GM12892 (cell line): ENCODE measurements around the gene PROZ.

Experiments used
- DNase-seq: peaks from one replicate; pipeline ENCODE4 v3.0.0; 2011; ENCODE audit not compliant: insufficient read length
- FAIRE-seq: peaks from 2 replicates; lab custom pipeline; 2011; peaks lifted over from hg19 to GRCh38; lab: Jason Lieb, UNC
- POLR2A ChIP-seq: IDR thresholded peaks from 2 replicates; pipeline ENCODE4 v1.6.1; 2011; ENCODE audit warnings: low read depth, low read length, control low read depth
- POLR2AphosphoS5 ChIP-seq: IDR thresholded peaks from 2 replicates; pipeline ENCODE4 v1.6.1; 2011; ENCODE audit warnings: low read depth, low read length, control low read depth
- TAF1 ChIP-seq: IDR thresholded peaks from 2 replicates; pipeline ENCODE4 v1.6.1; 2011; ENCODE audit warnings: low read depth, mild to moderate bottlenecking, control low read depth, low read length, borderline replicate concordance

The PROZ gene

DNA sequence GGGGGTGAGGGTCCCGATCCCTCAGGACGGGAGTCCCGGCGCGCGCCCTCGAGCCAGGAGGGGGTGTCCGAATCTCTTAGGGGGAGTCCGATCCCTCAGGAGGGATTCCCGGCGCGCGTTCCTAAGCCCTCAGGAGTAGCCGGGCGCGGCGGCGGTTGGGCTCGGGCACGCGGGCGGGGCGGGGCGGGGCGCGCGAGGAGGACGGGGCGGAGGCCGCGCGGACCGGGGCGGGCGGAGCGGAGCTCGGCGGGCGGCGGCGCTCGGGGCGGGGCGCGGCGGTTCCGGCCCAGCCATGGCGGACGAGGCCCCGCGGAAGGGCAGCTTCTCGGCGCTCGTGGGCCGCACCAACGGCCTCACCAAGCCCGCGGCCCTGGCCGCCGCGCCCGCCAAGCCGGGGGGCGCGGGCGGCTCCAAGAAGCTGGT is 50.9 kb downstream of the PROZ start, which contains the start of gene CUL4A:
Gene CUL4A, plus strand, starts transcription at position 278 of the 423 bp plus-strand sequence. Its CDS starts 15 bp downstream, at position 293.
- peak; percentile 63 for FAIRE-seq
- DNase-seq: peak; percentile 53
- TF ChIP-seq POLR2A (no peak), POLR2AphosphoS5 (no peak), TAF1 (no peak)

DNA sequence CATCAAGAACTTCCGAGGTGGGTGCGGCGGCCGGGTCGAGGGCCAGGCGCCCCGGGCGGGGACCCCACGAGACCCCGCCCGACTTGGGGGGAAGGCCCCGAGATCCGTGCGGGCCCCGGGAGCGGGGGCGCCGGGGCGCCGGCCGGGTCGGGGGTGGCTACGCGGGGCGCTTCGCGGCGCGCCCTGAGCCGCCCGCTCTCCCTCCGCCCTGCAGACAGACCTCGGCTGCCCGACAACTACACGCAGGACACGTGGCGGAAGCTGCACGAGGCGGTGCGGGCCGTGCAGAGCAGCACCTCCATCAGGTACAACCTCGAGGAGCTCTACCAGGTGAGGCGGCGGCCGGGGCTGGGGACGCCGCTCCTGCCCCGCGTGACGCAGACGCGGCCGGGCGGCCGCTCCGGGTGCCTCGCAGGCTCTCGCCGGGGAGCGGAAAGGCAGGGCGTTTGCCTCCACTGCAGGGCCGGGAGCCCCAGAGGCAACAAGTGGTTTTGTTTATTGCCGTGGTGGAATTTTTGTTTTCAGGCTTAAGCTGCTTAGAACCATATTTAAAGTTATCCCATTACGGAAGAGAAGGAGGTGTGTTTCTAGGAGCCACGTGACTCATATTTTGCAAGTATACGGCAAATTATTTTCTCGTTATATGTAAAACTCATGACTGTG is 51.4 kb downstream of the PROZ start:
- 0 out of 2 replicates have a peak, but pooled peaks have one; percentile 43 for TF ChIP-seq POLR2AphosphoS5
- no peak for TF ChIP-seq TAF1
- TF ChIP-seq POLR2A: peak; percentile 53; the same call in 1 of the 2 replicates
- DNase-seq: peak; percentile 41
- peak; percentile 91 for FAIRE-seq

DNA sequence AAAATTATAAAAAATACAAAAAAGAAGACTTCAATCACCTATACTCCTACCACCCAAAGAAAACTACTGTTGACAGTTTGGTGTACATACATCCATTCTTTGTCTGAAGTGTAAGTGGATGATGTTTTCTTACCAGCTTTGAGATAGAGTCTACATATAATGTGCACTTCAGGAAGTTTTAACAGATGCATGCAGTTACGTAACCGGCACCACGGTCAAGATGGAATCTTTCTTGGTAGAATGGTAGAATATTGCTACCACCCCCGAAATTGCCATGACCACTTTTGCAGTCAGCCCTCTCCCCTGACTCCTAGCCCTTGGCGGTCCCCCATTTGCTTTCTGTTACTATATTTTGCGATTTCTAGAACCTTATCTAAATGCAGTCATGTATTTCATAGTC is 52.4 kb downstream of the PROZ start:
- TF ChIP-seq POLR2A: no peak
- TF ChIP-seq TAF1: no peak
- TF ChIP-seq POLR2AphosphoS5: no peak
- FAIRE-seq (no peak), DNase-seq (no peak)

DNA sequence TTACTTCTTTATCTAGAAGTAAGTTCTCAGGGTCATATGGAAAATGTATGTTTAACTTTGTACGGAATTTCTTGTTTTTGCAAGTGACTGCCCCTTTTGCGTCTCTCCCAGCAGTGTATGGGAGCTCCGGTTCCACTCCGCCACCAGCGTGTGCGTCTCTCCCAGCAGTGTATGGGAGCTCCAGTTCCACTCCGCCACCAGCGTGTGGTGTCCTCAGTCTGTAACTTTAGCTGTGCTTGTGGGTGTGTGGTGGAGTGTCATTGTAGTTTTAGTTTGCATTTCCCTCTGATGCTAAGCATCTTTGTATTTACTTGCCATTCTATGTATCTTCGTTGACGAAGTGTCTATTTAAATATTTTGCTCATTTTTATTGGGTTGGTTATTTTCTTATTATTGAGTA is 53.3 kb downstream of the PROZ start:
- TF ChIP-seq TAF1: no peak
- TF ChIP-seq POLR2AphosphoS5: no peak
- no peak for TF ChIP-seq POLR2A
- FAIRE-seq (no peak), DNase-seq (no peak)

DNA sequence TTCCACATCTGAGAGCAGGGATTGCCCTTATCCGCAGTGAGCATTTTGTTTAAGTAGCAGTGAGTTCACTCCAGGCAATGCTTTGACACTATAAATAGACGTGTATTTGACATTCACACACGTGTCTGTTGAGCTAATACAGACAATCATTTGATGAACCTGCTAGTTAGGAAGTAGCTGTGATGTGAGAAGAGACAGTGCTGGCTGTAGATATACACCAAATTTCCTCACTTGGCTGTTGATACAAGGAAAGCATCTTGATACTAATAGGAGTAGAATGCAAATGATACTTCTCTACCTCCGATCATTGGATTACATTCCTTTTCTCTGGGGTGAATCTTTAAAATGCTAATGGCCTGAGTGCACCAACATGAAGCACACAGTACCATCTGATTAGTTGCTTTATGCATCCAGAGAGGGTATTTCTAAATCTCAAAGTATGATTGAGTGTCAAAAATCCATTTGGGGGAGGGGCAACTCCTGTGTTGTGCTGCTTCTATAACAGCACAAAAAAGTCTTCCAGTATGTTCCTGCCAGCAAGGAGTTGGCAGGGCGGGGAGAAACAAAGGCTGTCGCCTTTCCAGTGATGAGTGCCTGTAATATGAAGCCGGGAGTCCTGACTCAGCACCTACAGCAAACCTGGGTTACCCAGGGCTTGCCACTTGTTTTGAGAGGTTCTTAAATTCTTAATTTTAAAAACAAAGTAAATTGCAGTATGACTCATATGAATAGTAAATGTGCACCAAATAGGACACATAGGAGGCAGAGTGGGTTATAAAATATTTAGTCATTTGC is 58.0 kb downstream of the PROZ start:
- TF ChIP-seq POLR2AphosphoS5 (no peak), TAF1 (no peak), POLR2A (no peak)
- no peak for DNase-seq
- peak; percentile 36 for FAIRE-seq

DNA sequence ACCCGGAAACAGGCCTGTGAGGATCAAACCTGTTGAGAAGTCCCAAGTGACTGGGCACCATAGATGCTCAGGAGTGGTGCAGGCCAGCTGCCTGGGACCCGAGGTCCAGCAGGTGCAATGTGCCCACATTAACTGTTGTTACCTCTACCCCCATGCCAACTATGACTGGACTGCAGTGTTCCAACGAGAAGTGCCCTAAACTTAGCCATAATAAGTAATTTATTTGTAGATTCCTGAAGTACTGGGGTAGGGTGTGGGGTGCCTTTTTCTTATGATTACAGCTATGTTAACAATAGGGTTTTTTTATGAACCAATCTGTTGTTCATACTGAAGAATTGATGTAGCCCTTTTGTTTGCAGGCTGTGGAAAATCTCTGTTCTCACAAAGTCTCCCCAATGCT is 60.1 kb downstream of the PROZ start:
- TF ChIP-seq POLR2AphosphoS5 (no peak), POLR2A (no peak), TAF1 (no peak)
- DNase-seq (no peak), FAIRE-seq (no peak)

DNA sequence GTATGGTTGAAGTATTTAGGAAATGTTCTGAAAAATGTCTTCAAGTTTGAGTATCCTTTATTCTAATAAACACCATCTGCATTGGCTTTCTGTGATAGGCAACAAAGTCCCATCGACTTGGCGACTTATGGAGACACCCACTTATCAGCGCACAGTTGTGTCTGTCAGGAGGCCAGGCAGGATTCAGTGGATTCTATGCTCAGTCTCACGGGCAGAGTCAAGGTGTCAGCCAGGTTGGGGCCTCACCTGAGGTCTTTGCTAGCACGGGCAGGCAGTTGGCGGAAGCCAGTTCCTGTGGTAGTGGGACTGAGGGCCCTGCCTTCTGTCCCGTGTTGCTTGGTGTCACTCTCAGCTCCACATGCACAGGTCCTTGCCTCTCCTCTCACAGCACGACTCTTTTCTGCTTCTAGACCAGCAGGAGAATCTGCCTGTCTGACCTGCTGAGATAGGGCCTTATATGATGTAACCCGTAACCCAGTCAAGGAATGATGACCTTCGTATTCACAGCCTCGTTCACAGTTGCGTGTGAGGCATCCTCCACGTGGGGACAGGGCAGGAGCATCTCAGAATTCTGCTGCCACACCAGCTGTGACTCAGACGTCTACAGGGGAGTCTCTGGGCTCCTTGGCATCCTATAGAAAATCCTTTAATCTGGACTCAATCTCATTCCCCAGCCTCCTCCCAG is 61.0 kb downstream of the PROZ start:
- TF ChIP-seq TAF1 (no peak), POLR2A (no peak), POLR2AphosphoS5 (no peak)
- FAIRE-seq (no peak), DNase-seq (no peak)

DNA sequence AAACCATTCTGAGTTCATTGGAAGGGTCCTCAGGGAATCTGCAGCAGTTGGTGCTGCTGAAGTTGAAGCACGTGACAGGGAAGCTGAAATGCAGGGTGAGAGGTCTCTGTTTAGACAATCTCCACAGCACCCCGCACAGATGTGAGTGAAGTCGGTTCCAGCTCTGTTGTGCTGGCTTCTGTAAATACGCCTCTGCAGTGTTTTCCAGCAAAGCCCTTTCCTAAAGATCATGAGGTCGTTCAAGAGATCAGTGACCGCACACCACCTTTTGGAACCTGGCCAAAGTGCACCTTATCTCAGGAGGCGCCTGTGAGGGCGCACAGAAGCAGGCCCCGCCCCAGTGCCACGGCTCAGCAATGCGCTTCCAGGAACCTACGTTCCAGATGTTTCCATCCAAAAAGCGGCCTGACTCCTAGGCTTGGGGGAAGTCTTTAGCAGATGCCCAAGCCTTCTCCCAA is 61.7 kb downstream of the PROZ start:
- no peak for FAIRE-seq
- no peak for DNase-seq
- TF ChIP-seq POLR2A (no peak), TAF1 (no peak), POLR2AphosphoS5 (no peak)

DNA sequence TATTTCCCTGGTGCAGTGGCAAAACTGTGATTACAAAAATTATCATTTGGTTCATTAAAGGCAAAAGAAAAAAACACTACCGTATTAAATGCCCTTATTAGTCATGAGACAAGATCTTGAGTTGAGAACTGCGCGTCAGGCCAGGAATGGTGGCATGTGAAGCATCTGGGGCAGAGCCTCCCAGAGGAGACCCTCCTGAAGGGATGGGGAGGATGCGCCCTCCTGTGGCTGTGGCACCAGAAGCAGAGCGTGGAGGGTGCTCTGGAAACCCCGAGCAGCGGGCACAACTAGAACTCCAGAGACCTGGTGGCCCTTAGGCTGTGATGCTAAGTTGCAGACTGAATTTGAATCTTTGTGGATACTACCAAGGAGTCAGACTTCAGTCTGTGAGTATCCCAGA is 62.4 kb downstream of the PROZ start:
- FAIRE-seq (no peak), DNase-seq (no peak)
- peak; percentile 21; the same call in 1 of the 2 replicates for TF ChIP-seq POLR2AphosphoS5
- no peak for TF ChIP-seq POLR2A
